ENCODE results near the gene WFDC2. TPM values are rescaled to one million over a fixed set of nuclear protein-coding genes. Genes with fewer than 3 reads are reported as not detected.
A peak's percentile ranks its signal among the peaks of the same experiment; 100 is the strongest.

Gene WFDC2
- total and polyA plus RNA-seq, 2 experiments from 2014 or later: 28.0 to 155 TPM

GRCh38 chr20:45433316-45433715 is 36.2 kb upstream of the WFDC2 start:
- Histone ChIP-seq H3K9me2 (ENCODE audit: insufficient read depth) (no peaks in the 10 kb centered on the region), H2AFZ (no peak overlapping the region), H3K4me2 (no peak overlapping the region), H3K4me1 (ENCODE audit: insufficient read depth) (no peaks in the 10 kb centered on the region), H3K36me3 (ENCODE audit: insufficient read depth) (no peaks in the 10 kb centered on the region), H3K27ac (ENCODE audit: low read depth) (no peak overlapping the region), H3F3A (replicated peaks; ENCODE audit: low read depth) (0 out of 2 replicates have a peak, but pooled peaks cover 2% of the 10 kb centered on the region), H3K27me3 (ENCODE audit: insufficient read depth) (no peaks in the 10 kb centered on the region), H4K20me1 (replicated peaks; ENCODE audit: insufficient read depth) (no peaks in the 10 kb centered on the region), H3K79me2 (replicated peaks; ENCODE audit: insufficient read depth) (no peaks in the 10 kb centered on the region), H3K4me3 (no peak overlapping the region)
- no peak overlapping the region for H3K4me3 Mint-ChIP-seq
- TF ChIP-seq EZH2 (IDR thresholded peaks at IDR 0.05; ENCODE audit: low read depth, unreplicated experiment): no peak
- TF ChIP-seq ZNF331 (CRISPR knock-in tag; IDR thresholded peaks at IDR 0.05; ENCODE audit: low read depth): no peak
- TF ChIP-seq POLR2AphosphoS5 (IDR thresholded peaks at IDR 0.05; ENCODE audit: low read depth): no peak
- no peak for TF ChIP-seq ZNF114 (CRISPR knock-in tag; IDR thresholded peaks at IDR 0.05)
- no peak for TF ChIP-seq ZNF462 (CRISPR knock-in tag; IDR thresholded peaks at IDR 0.05)
- TF ChIP-seq JUNB (IDR thresholded peaks at IDR 0.05; ENCODE audit: unreplicated experiment): no peak
- no peak for TF ChIP-seq STAT1 (IDR thresholded peaks at IDR 0.05; ENCODE audit: unreplicated experiment)
- TF ChIP-seq NANOG (IDR thresholded peaks at IDR 0.05; ENCODE audit: borderline replicate concordance): no peak
- TF ChIP-seq, protein P1, sequence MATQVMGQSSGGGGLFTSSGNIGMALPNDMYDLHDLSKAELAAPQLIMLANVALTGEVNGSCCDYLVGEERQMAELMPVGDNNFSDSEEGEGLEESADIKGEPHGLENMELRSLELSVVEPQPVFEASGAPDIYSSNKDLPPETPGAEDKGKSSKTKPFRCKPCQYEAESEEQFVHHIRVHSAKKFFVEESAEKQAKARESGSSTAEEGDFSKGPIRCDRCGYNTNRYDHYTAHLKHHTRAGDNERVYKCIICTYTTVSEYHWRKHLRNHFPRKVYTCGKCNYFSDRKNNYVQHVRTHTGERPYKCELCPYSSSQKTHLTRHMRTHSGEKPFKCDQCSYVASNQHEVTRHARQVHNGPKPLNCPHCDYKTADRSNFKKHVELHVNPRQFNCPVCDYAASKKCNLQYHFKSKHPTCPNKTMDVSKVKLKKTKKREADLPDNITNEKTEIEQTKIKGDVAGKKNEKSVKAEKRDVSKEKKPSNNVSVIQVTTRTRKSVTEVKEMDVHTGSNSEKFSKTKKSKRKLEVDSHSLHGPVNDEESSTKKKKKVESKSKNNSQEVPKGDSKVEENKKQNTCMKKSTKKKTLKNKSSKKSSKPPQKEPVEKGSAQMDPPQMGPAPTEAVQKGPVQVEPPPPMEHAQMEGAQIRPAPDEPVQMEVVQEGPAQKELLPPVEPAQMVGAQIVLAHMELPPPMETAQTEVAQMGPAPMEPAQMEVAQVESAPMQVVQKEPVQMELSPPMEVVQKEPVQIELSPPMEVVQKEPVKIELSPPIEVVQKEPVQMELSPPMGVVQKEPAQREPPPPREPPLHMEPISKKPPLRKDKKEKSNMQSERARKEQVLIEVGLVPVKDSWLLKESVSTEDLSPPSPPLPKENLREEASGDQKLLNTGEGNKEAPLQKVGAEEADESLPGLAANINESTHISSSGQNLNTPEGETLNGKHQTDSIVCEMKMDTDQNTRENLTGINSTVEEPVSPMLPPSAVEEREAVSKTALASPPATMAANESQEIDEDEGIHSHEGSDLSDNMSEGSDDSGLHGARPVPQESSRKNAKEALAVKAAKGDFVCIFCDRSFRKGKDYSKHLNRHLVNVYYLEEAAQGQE (IDR thresholded peaks at IDR 0.05; ENCODE audit: unreplicated experiment): no peak
- no peak for TF ChIP-seq EZH2phosphoT487 (IDR thresholded peaks at IDR 0.05; ENCODE audit: unreplicated experiment)
- TF ChIP-seq ETS1 (IDR thresholded peaks at IDR 0.05): no peak
- no peak for TF ChIP-seq CREB1 (CRISPR knock-in tag; IDR thresholded peaks at IDR 0.05; ENCODE audit: low read depth)
- TF ChIP-seq, protein P2, sequence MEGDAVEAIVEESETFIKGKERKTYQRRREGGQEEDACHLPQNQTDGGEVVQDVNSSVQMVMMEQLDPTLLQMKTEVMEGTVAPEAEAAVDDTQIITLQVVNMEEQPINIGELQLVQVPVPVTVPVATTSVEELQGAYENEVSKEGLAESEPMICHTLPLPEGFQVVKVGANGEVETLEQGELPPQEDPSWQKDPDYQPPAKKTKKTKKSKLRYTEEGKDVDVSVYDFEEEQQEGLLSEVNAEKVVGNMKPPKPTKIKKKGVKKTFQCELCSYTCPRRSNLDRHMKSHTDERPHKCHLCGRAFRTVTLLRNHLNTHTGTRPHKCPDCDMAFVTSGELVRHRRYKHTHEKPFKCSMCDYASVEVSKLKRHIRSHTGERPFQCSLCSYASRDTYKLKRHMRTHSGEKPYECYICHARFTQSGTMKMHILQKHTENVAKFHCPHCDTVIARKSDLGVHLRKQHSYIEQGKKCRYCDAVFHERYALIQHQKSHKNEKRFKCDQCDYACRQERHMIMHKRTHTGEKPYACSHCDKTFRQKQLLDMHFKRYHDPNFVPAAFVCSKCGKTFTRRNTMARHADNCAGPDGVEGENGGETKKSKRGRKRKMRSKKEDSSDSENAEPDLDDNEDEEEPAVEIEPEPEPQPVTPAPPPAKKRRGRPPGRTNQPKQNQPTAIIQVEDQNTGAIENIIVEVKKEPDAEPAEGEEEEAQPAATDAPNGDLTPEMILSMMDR (conservative IDR thresholded peaks at IDR 0.05; ENCODE audit: low read depth in 2 of 2): no peak
- H3K9me3 Mint-ChIP-seq: no peaks in the 10 kb centered on the region
- no peak overlapping the region for H3K27ac Mint-ChIP-seq
- no peaks in the 10 kb centered on the region for H3K27me3 Mint-ChIP-seq (ENCODE audit: insufficient read depth, low read depth, poor library complexity)
- DNase-seq (ENCODE audit: low spot score) (peak; percentile 60), ATAC-seq (peak; percentile 16; the same call in 2 of the 3 replicates)
- H3K4me1 Mint-ChIP-seq: no peaks in the 10 kb centered on the region; the same call in 1 of the 3 replicates
- peaks cover 6% of the 10 kb centered on the region; the same call in 2 of the 3 replicates for H3K36me3 Mint-ChIP-seq (ENCODE audit: low read depth)

Measured in GM23338 (cell line).